AG04450 (cell line): ENCODE data around the gene TMPRSS11D. TPM values are rescaled to one million over a fixed set of nuclear protein-coding genes. Genes with fewer than 3 reads are reported as not detected.

Experiments used
- CTCF ChIA-PET: fragments of 300-600, 350-600 bp; formaldehyde crosslinking; extraction: SDS; loops from one replicate; lab custom pipeline; 2022; ENCODE audit warnings: antibody characterized with exemption, inconsistent platforms; lab: Charles Lee
- POLR2A ChIA-PET: fragments of 350-600 bp; formaldehyde crosslinking; extraction: SDS; loops from one replicate; lab custom pipeline; 2021; ENCODE audit warnings: antibody characterized with exemption, inconsistent platforms; lab: Yijun Ruan, JAX
- DNase-seq: peaks from one replicate; pipeline ENCODE4 v3.0.0-alpha.2; 2011; ENCODE audit warnings: low read depth, low spot score
- H3K27ac ChIP-seq: one replicate; pipeline ENCODE4 v1.5.1; 2012; ENCODE audit warnings: low read depth, low read length, control low read depth
- H3K27me3 ChIP-seq: one replicate; pipeline ENCODE4 v1.6.0; 2012; ENCODE audit warnings: low read length; ENCODE audit not compliant: control insufficient read depth, insufficient read depth
- H3K4me3 ChIP-seq: 2 replicates; pipeline ENCODE4 v1.5.1; 2011; ENCODE audit warnings: mild to moderate bottlenecking, low read depth, low read length, control low read depth
- H3K9me3 ChIP-seq: 2 replicates; pipeline ENCODE4 v1.5.1; 2012; ENCODE audit warnings: low read length; ENCODE audit not compliant: control insufficient read depth, insufficient read depth
- CTCF ChIP-seq: IDR thresholded peaks from 2 replicates; pipeline ENCODE4 v1.5.1; 2011; ENCODE audit warnings: low read depth, low read length, control low read depth, inconsistent platforms
- polyA plus RNA-seq: library from polyadenylated mRNA; depleted of rRNA; stranded (reverse); fragments of >200 nt; gene quantifications from 2 replicates; pipeline ENCODE4 v1.2.3, GENCODE V29; 2011; rRNA removed

The TMPRSS11D gene
- polyA plus RNA-seq, 1 experiment = not detected

GRCh38 chr4:67790721-67791120 is 93.1 kb downstream of the TMPRSS11D start:
- H3K4me3 ChIP-seq = no peak overlapping the region
- no peaks in the 10 kb centered on the region for H3K9me3 ChIP-seq
- no peak for TF ChIP-seq CTCF
- H3K27ac ChIP-seq = no peak overlapping the region
- CTCF ChIA-PET = no interaction called here
- H3K27me3 ChIP-seq = no peaks in the 10 kb centered on the region
- no peak for DNase-seq
- POLR2A ChIA-PET = no interaction called here

- Histone ChIP-seq H3K27ac (no peak overlapping the region), H3K4me3 (no peak overlapping the region), H3K9me3 (no peaks in the 10 kb centered on the region), H3K27me3 (no peaks in the 10 kb centered on the region)
- no peak for TF ChIP-seq CTCF
- CTCF ChIA-PET = no interaction called here
- no peak for DNase-seq
- POLR2A ChIA-PET = no interaction called here
Observed at GRCh38 chr4:67787311-67787710, 96.5 kb downstream of the TMPRSS11D start.

GRCh38 chr4:67785528-67785927 is 98.3 kb downstream of the TMPRSS11D start:
- CTCF ChIA-PET = no interaction called here
- DNase-seq = no peak
- no peak for TF ChIP-seq CTCF

GRCh38 chr4:67779631-67780030 is 104.2 kb downstream of the TMPRSS11D start:
- no peak overlapping the region for H3K27ac ChIP-seq
- ChIA-PET POLR2A (no interaction called here), CTCF (interaction anchor here (0.9 kb wide), 1 partner anchor 33 kb away, joined by 4 read pairs; no protein-coding TSS in a partner anchor)
- no peak for DNase-seq
- H3K9me3 ChIP-seq = no peaks in the 10 kb centered on the region
- no peaks in the 10 kb centered on the region for H3K27me3 ChIP-seq
- no peak for TF ChIP-seq CTCF
- H3K4me3 ChIP-seq = no peak overlapping the region

More at GRCh38 chr4:67785528-67785927, 98.3 kb downstream of the TMPRSS11D start:
- H3K9me3 ChIP-seq = no peaks in the 10 kb centered on the region
- H3K4me3 ChIP-seq = no peak overlapping the region
- POLR2A ChIA-PET = no interaction called here
- no peaks in the 10 kb centered on the region for H3K27me3 ChIP-seq
- H3K27ac ChIP-seq = no peak overlapping the region

GRCh38 chr4:67776746-67777145 is 107.1 kb downstream of the TMPRSS11D start:
- Histone ChIP-seq H3K9me3 (no peaks in the 10 kb centered on the region), H3K27ac (no peak overlapping the region), H3K27me3 (no peaks in the 10 kb centered on the region), H3K4me3 (no peak overlapping the region)
- no peak for DNase-seq
- ChIA-PET CTCF (interaction anchor here (1.2 kb wide), 1 partner anchor 30 kb away, joined by 7 read pairs; no protein-coding TSS in a partner anchor), POLR2A (no interaction called here)
- TF ChIP-seq CTCF = no peak

Other genes with a start within 250 kb of the TMPRSS11D start
- gene UBA6, start 182.8 kb downstream of the TMPRSS11D start, polyA plus RNA-seq = 83.7 and 119 TPM in 2 replicates
- not detected in 2 replicates for gene GNRHR, start 129.6 kb downstream of the TMPRSS11D start, polyA plus RNA-seq
- not detected in 2 replicates for gene TMPRSS11A, start 79.5 kb upstream of the TMPRSS11D start, polyA plus RNA-seq
- not detected in 2 replicates for gene TMPRSS11F, start 245.9 kb upstream of the TMPRSS11D start, polyA plus RNA-seq